ENCODE measurements around the gene DDX60.
A peak's percentile ranks its signal among the peaks of the same experiment; 100 is the strongest.

DNA sequence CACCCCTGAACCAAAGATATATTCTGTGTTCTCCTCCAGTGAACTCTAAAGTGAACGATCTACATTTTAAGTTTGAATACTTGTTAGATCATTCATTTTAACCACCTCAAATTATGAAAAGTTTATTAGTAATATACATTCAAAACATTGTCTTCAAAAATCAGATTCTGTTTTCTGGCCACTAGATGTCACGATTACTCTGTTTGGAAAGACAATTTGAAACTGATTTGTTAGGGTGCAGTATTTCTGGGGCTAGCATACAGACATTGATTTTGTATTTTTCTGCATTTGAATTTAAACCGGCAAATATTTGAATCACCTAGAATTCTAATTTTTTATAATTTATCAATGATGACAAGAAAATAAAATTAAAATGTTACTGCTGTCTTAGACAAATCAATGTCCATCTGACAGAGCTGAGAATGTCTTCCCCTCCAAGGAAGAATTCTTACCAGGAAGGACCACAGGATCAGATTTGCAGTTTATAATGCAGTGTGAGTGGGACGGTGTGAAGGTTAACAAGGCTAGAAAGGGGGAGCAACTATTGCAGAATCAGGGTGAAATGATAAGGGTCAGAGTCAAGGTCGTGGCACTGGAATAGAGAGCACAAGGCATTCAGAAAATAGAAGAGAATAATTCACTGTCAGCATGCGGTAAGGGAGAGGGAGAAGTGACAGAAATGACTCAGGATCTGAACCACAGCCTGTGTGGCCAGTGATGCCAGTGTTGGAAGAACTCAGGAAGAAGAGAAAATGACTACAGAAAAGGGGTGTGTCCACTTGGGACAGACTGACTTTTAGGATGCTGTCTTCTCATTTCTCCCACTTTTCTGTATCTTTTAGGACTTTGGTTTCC is 134.6 kb downstream of the DDX60 start:
- TF ChIP-seq, protein P1, sequence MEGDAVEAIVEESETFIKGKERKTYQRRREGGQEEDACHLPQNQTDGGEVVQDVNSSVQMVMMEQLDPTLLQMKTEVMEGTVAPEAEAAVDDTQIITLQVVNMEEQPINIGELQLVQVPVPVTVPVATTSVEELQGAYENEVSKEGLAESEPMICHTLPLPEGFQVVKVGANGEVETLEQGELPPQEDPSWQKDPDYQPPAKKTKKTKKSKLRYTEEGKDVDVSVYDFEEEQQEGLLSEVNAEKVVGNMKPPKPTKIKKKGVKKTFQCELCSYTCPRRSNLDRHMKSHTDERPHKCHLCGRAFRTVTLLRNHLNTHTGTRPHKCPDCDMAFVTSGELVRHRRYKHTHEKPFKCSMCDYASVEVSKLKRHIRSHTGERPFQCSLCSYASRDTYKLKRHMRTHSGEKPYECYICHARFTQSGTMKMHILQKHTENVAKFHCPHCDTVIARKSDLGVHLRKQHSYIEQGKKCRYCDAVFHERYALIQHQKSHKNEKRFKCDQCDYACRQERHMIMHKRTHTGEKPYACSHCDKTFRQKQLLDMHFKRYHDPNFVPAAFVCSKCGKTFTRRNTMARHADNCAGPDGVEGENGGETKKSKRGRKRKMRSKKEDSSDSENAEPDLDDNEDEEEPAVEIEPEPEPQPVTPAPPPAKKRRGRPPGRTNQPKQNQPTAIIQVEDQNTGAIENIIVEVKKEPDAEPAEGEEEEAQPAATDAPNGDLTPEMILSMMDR (conservative IDR thresholded peaks at IDR 0.05; ENCODE audit: low read length) = peak; percentile 81
- no peak for TF ChIP-seq EZH2phosphoT487 (IDR thresholded peaks at IDR 0.05; ENCODE audit: borderline replicate concordance, low read depth, low read length)
